HG03571 (cell line): ENCODE measurements around the gene RPS26.
"Not testable (repeated sequence)": the region's sequence is repeated elsewhere in the genome, so short reads cannot be mapped to it uniquely, and the experiment has no call there.

ENCODE experiments used
- ATAC-seq: cut with Tn5 transposase; IDR thresholded peaks from one replicate; pipeline ENCODE4 v1.9.1; 2021; ENCODE audit not compliant: unreplicated experiment

The RPS26 gene

GRCh38 chr12:56041552-56042429, at the start of gene RPS26:
Gene RPS26, plus strand, starts transcription at chr12:56041918. Its CDS starts 249 bp downstream, at chr12:56042167.
- ATAC-seq = peak; percentile 93

GRCh38 chr12:55993230-55993853, 48.4 kb upstream of the RPS26 start:
- no peak for ATAC-seq

- ATAC-seq = no peak
Observed at GRCh38 chr12:55995366-55995765, 46.4 kb upstream of the RPS26 start.

GRCh38 chr12:55996201-55996714, 45.5 kb upstream of the RPS26 start:
- no peak for ATAC-seq

GRCh38 chr12:55996715-55997534, 44.8 kb upstream of the RPS26 start, which contains the start of gene SUOX:
Gene SUOX, plus strand, starts transcription at chr12:55997276. Its CDS starts 4,946 bp downstream, at chr12:56002222.
- peak; percentile 93 for ATAC-seq

GRCh38 chr12:55997535-55997859, 44.2 kb upstream of the RPS26 start:
- ATAC-seq = no peak

GRCh38 chr12:55999522-55999921, 42.2 kb upstream of the RPS26 start:
- ATAC-seq = not testable (repeated sequence)

GRCh38 chr12:55999999-56000540, 41.6 kb upstream of the RPS26 start:
- ATAC-seq = not testable (repeated sequence)

- ATAC-seq = no peak
Observed at GRCh38 chr12:56001487-56002100, 40.1 kb upstream of the RPS26 start.

- not testable (repeated sequence) for ATAC-seq
Observed at GRCh38 chr12:56003376-56003775, 38.3 kb upstream of the RPS26 start.

- no peak for ATAC-seq
Observed at GRCh38 chr12:56004211-56004610, 37.5 kb upstream of the RPS26 start.

- no peak for ATAC-seq
Observed at GRCh38 chr12:56007564-56008559, 33.9 kb upstream of the RPS26 start.

- no peak for ATAC-seq
Observed at GRCh38 chr12:56010111-56010570, 31.6 kb upstream of the RPS26 start.

GRCh38 chr12:56011509-56012090, 30.1 kb upstream of the RPS26 start:
- ATAC-seq = no peak

GRCh38 chr12:56013482-56013881, 28.2 kb upstream of the RPS26 start:
- no peak for ATAC-seq

- ATAC-seq = no peak
Observed at GRCh38 chr12:56014205-56014604, 27.5 kb upstream of the RPS26 start.

- no peak for ATAC-seq
Observed at GRCh38 chr12:56017181-56017580, 24.5 kb upstream of the RPS26 start.

GRCh38 chr12:56018356-56018755, 23.4 kb upstream of the RPS26 start:
- no peak for ATAC-seq
